Activated CD4-positive, alpha-beta T cell treated with anti-CD3 and anti-CD28 coated beads, Interleukin-10, Interleukin-2, amounts not matched to agents 100 ng/mL and 50 ng/mL, durations not matched to agents 16 hours and 8 hours (primary cell): ENCODE measurements around the gene LAMA4.

Source experiments
- DNase-seq: peaks from one replicate; pipeline ENCODE4 v3.0.0-alpha.2; 2020

Gene LAMA4

GRCh38 chr6:112065426-112065986 is 188.9 kb downstream of the LAMA4 start:
- no peak for DNase-seq

GRCh38 chr6:112062966-112063365 is 191.4 kb downstream of the LAMA4 start:
- no peak for DNase-seq

GRCh38 chr6:112061605-112062004 is 192.8 kb downstream of the LAMA4 start:
- DNase-seq = no peak
